GM12878 (cell line): ENCODE results near the gene SBF2. TPM values are rescaled to one million over a fixed set of nuclear protein-coding genes. Genes with fewer than 3 reads are reported as not detected.

Source experiments
- ATAC-seq: fragments of 200-7000 bp; cut with Tn5 transposase; 3 replicates; pipeline ENCODE4 v1.9.1; 2020; ENCODE audit warnings: mild to moderate bottlenecking, moderate library complexity
- BruUV-seq: library from RNA; stranded (reverse); fragments of 400-500 nt; replicated peaks from 2 replicates; lab custom pipeline; 2021; lab: Mats Ljungman, UMichigan
- CTCF ChIA-PET: fragments of 300-600 bp; sonication (Branson Sonifier 250); formaldehyde crosslinking; extraction: SDS; loops from one replicate; lab custom pipeline; 2021; ENCODE audit warnings: inconsistent platforms; lab: Yijun Ruan, JAX
- POLR2A ChIA-PET: fragments of 350-600 bp; formaldehyde crosslinking; extraction: SDS; loops from one replicate; lab custom pipeline; 2021; ENCODE audit warnings: inconsistent platforms; lab: Charles Lee
- RAD21 ChIA-PET: fragments of 300-600 bp; sonication (Branson Sonifier 250); formaldehyde crosslinking; loops from one replicate; lab custom pipeline; 2023; ENCODE audit warnings: antibody characterized with exemption; ENCODE audit not compliant: unreplicated experiment; lab: Charles Lee
- SMC1A ChIA-PET: fragments of 300-600 bp; sonication (Branson Sonifier 250); formaldehyde crosslinking; loops from one replicate; lab custom pipeline; 2023; ENCODE audit not compliant: unreplicated experiment, uncharacterized antibody; lab: Charles Lee
- DNase-seq: peaks from one replicate; pipeline ENCODE4 v3.0.0-alpha.2; 2011; ENCODE audit warnings: low read depth, low spot score
- FAIRE-seq: peaks from 3 replicates; lab custom pipeline; 2011; peaks lifted over from hg19 to GRCh38; lab: Jason Lieb, UNC
- H2AFZ ChIP-seq: 2 replicates; pipeline ENCODE4 v1.6.0; 2011; ENCODE audit warnings: low read depth, low read length, control low read depth; ENCODE audit not compliant: control insufficient read depth
- H3K27ac ChIP-seq: 2 replicates; pipeline ENCODE4 v1.5.1; 2011; ENCODE audit warnings: control low read depth; ENCODE audit not compliant: control insufficient read depth, insufficient read depth
- H3K27me3 ChIP-seq, 2 experiments: replicated peaks in 1 of 2; 2 replicates each; pipeline versions ENCODE4 v1.6.0 to v1.6.1; 2011; ENCODE audit warnings: low read length in 1 of 2; ENCODE audit not compliant: control insufficient read depth in 2 of 2, insufficient read depth in 2 of 2
- H3K36me3 ChIP-seq, 2 experiments: 2 replicates each; pipeline ENCODE4 v1.5.1; 2011; ENCODE audit warnings: low read length in 1 of 2; ENCODE audit not compliant: control insufficient read depth in 2 of 2, insufficient read depth in 2 of 2
- H3K4me1 ChIP-seq: 2 replicates; pipeline ENCODE4 v1.6.1; 2011; ENCODE audit warnings: mild to moderate bottlenecking, low read length, moderate library complexity, mixed read lengths; ENCODE audit not compliant: control insufficient read depth, insufficient read depth
- H3K4me2 ChIP-seq: 2 replicates; pipeline ENCODE4 v1.6.0; 2011; ENCODE audit warnings: control low read depth; ENCODE audit not compliant: control insufficient read depth, insufficient read depth
- H3K4me3 ChIP-seq: fragments of 200-600 bp; sonication (generic); 2 replicates; pipeline ENCODE4 v1.5.1; 2016
- H3K79me2 ChIP-seq: 2 replicates; pipeline ENCODE4 v1.6.0; 2011; ENCODE audit warnings: low read length; ENCODE audit not compliant: control insufficient read depth, insufficient read depth
- H3K9ac ChIP-seq: 2 replicates; pipeline ENCODE4 v1.8.0; 2011; ENCODE audit warnings: low read length, control low read depth, mixed read lengths; ENCODE audit not compliant: control insufficient read depth, insufficient read depth
- H3K9me3 ChIP-seq: replicated peaks from 3 replicates; pipeline ENCODE4 v1.5.1; 2011; ENCODE audit warnings: mild to moderate bottlenecking, low read length; ENCODE audit not compliant: control insufficient read depth, insufficient read depth
- H4K20me1 ChIP-seq: 2 replicates; pipeline ENCODE4 v1.6.0; 2011; ENCODE audit not compliant: control insufficient read depth, insufficient read depth
- BACH1 ChIP-seq: fragments of 450-650 bp; IDR thresholded peaks from 2 replicates; pipeline ENCODE4 v1.6.1; 2017; ENCODE audit warnings: mild to moderate bottlenecking, borderline replicate concordance
- CREB1 ChIP-seq: IDR thresholded peaks from 2 replicates; pipeline ENCODE4 v1.6.1; 2012; ENCODE audit warnings: low read depth, mild to moderate bottlenecking, inconsistent platforms
- CREM ChIP-seq: IDR thresholded peaks from 2 replicates; pipeline ENCODE4 v1.6.1; 2014; ENCODE audit warnings: antibody characterized with exemption, low read depth
- EP300 ChIP-seq, 2 experiments: fragments of 150-350 bp in 1 of 2; IDR thresholded peaks; 2 replicates each; pipeline ENCODE4 v1.6.1; 2011 to 2012; ENCODE audit warnings: low read depth in 2 of 2, low read length in 2 of 2, borderline replicate concordance in 1 of 2, improper control_type of control experiment in 1 of 2, inconsistent platforms in 1 of 2; ENCODE audit not compliant: control insufficient read depth in 1 of 2
- FOS ChIP-seq: IDR thresholded peaks from 3 replicates; pipeline ENCODE4 v1.6.1; 2011; ENCODE audit warnings: borderline replicate concordance; ENCODE audit not compliant: insufficient read length; ENCODE audit errors: extremely low read depth
- NBN ChIP-seq: fragments of 450-650 bp; IDR thresholded peaks from 2 replicates; pipeline ENCODE4 v1.6.1; 2016
- POLR2AphosphoS5 ChIP-seq: IDR thresholded peaks from 2 replicates; pipeline ENCODE4 v1.6.1; 2011; ENCODE audit warnings: mild to moderate bottlenecking, low read length, inconsistent platforms
- SIN3A ChIP-seq: IDR thresholded peaks from 2 replicates; pipeline ENCODE4 v1.6.1; 2012; ENCODE audit warnings: low read depth, low read length, improper control_type of control experiment
- SP1 ChIP-seq: IDR thresholded peaks from one replicate; pipeline ENCODE4 v1.6.1; 2011; ENCODE audit warnings: low read depth, low read length
- TAF1 ChIP-seq: IDR thresholded peaks from 2 replicates; pipeline ENCODE4 v1.6.1; 2011; ENCODE audit warnings: mild to moderate bottlenecking, low read depth, low read length, borderline replicate concordance
- ZNF207 ChIP-seq: fragments of 450-650 bp; IDR thresholded peaks from 2 replicates; pipeline ENCODE4 v1.6.1; 2014; ENCODE audit warnings: antibody characterized with exemption, mild to moderate bottlenecking, borderline replicate concordance
- WGBS: methylation state at CpG from one replicate; pipeline ENCODE4 v1.1.6; 2016; ENCODE audit warnings: low lambda C conversion rate; ENCODE audit not compliant: insufficient replicate concordance, insufficient coverage; ENCODE audit errors: missing lambda C conversion rate; 5-methylcytosine and 5-hydroxymethylcytosine counted together
- in situ Hi-C: fragments of 300-500 bp; cut with MboI; formaldehyde crosslinking; loops from 9 replicates; pipeline ENCODE4 v1.14.3; 2018; ENCODE audit warnings: mixed read lengths
- intact Hi-C: fragments of 100-400 bp; cut with micrococcal nuclease; formaldehyde crosslinking; loops from one replicate; pipeline ENCODE4 v1.14.2; 2022; ENCODE audit not compliant: unreplicated experiment
- polyA plus RNA-seq, 11 experiments: library from polyadenylated mRNA; depleted of rRNA in 4 of 11; unstranded in 6 of 11; stranded (reverse) in 5 of 11; fragments of >200 nt; fragmentation: Nextera tagmentation in 4 of 11; fragmentation: Illumina TruSeq in 1 of 11; extraction: Ambion mirVana in 4 of 11; extraction: Trizol in 1 of 11; gene quantifications; 1 replicate in 1 of 11; 2 replicates in 10 of 11; pipeline versions ENCODE4 v1.2.1 to v1.2.3, GENCODE V29; 2011 to 2016; ENCODE audit warnings: inconsistent platforms in 2 of 11, missing spikeins in 2 of 11, low read depth in 1 of 11
- total RNA-seq, 4 experiments: library from RNA; depleted of rRNA in 3 of 4; stranded (reverse); fragments of >200 nt in 3 of 4; fragmentation: Illumina TruSeq in 1 of 4; extraction: Trizol in 1 of 4; gene quantifications; 2 replicates each; pipeline versions ENCODE4 v1.2.1 to v1.2.3, GENCODE V29; 2013 to 2021
- TF ChIP-seq, protein P1 (sequence below): fragments of 450-650 bp; IDR thresholded peaks from 2 replicates; pipeline ENCODE4 v1.6.1; 2017; ENCODE audit warnings: mild to moderate bottlenecking, moderate library complexity
- TF ChIP-seq, protein P2 (sequence below): fragments of 450-650 bp; IDR thresholded peaks from 2 replicates; pipeline ENCODE4 v1.6.1; 2017; ENCODE audit warnings: mild to moderate bottlenecking
- TF ChIP-seq, protein P3 (sequence below): fragments of 450-650 bp; IDR thresholded peaks from 2 replicates; pipeline ENCODE4 v1.6.1; 2014; ENCODE audit warnings: mild to moderate bottlenecking

The SBF2 gene
- total and polyA plus RNA-seq, 10 of the 15 experiments (the other 5 are each of a cell fraction or from before 2014, with no cell fraction given): 0.24 to 2.3 (median 1.1) TPM

DNA sequence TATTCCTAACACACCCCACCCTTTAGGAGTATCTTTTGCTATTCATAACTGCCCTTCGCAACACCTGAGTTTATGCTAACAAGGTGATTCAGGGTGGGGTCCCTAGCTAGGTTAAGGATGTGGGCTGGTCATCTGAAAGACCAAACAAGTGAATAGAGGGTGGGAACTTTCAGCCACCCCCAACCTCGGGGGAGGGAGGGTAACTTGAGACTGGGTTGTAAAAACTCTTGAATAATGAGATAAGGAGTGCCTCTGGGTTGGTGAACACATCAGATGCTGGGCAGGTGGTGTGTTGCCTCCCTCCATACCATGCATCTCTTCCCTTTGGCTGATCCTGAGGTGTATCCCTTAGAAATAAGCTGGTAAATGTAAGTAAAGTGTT is 518.6 kb downstream of the SBF2 start (continued):
- TF ChIP-seq, protein P1, sequence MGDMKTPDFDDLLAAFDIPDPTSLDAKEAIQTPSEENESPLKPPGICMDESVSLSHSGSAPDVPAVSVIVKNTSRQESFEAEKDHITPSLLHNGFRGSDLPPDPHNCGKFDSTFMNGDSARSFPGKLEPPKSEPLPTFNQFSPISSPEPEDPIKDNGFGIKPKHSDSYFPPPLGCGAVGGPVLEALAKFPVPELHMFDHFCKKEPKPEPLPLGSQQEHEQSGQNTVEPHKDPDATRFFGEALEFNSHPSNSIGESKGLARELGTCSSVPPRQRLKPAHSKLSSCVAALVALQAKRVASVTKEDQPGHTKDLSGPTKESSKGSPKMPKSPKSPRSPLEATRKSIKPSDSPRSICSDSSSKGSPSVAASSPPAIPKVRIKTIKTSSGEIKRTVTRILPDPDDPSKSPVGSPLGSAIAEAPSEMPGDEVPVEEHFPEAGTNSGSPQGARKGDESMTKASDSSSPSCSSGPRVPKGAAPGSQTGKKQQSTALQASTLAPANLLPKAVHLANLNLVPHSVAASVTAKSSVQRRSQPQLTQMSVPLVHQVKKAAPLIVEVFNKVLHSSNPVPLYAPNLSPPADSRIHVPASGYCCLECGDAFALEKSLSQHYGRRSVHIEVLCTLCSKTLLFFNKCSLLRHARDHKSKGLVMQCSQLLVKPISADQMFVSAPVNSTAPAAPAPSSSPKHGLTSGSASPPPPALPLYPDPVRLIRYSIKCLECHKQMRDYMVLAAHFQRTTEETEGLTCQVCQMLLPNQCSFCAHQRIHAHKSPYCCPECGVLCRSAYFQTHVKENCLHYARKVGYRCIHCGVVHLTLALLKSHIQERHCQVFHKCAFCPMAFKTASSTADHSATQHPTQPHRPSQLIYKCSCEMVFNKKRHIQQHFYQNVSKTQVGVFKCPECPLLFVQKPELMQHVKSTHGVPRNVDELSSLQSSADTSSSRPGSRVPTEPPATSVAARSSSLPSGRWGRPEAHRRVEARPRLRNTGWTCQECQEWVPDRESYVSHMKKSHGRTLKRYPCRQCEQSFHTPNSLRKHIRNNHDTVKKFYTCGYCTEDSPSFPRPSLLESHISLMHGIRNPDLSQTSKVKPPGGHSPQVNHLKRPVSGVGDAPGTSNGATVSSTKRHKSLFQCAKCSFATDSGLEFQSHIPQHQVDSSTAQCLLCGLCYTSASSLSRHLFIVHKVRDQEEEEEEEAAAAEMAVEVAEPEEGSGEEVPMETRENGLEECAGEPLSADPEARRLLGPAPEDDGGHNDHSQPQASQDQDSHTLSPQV: no peak
- TF ChIP-seq SP1 (no peak), ZNF207 (no peak)

DNA sequence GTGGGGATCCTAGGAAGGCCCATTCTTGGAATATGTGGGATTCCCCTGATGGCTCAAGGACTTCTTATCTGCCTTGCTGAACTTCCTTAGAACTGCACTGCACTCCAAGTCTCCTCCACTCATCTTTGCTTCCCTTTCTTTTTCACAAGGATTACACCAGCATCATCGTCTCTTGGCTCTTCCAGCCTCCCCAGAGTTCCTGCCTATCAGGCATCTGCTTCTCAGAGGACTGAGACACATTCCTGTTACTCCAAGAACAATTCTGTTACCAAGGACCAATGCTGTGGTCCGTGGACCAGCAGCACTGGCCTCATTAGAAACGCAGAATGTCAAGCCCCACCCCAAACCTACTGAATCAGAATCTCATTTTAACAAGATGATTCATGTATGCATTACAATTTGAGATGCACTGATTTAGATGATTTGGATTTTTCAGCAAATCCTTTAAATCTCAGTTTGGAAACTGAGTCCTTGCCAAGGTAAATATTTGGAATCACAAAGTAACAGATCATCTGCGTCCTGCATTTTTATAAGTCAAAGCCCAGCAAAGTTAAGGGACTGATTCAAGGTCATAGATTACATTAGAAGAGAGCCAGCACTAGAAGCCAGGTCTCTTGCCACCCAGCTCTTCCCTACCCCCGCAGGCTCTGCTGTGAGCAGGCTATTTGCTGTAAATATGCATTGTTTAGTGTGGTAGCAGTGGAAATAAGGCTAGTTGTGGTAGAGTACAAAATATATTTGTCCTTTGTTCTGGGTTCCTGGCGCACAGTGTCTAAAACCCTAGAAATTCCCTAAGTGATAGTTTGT is 519.2 kb downstream of the SBF2 start:
- Histone ChIP-seq H3K79me2 (no peaks in the 10 kb centered on the region), H3K4me2 (no peak overlapping the region), H2AFZ (no peak overlapping the region), H4K20me1 (no peaks in the 10 kb centered on the region), H3K9me3 (no peaks in the 10 kb centered on the region), H3K4me3 (no peak overlapping the region), H3K27ac (no peak overlapping the region), H3K9ac (no peak overlapping the region), H3K27me3 (no peaks in the 10 kb centered on the region), H3K4me1 (no peaks in the 10 kb centered on the region), H3K36me3 (no peaks in the 10 kb centered on the region)
- WGBS: 56% methylated on average over 6 of the region's 6 CpGs
- in situ Hi-C loops (no loop called here), intact Hi-C loops (no loop called here)
- DNase-seq (no peak), ATAC-seq (no peak), FAIRE-seq (no peak)
- ChIA-PET SMC1A (no interaction called here), RAD21 (no interaction called here), CTCF (no interaction called here), POLR2A (no interaction called here)
- BruUV-seq: no TSS peak
- TF ChIP-seq TAF1 (no peak), FOS (no peak), BACH1 (no peak), SIN3A (no peak), CREB1 (no peak), EP300 (IDR thresholded peaks at IDR 0.05; ENCODE audit: borderline replicate concordance in 1 of 2, control insufficient read depth in 1 of 2, low read depth in 2 of 2, low read length in 2 of 2) (no peak), NBN (no peak), POLR2AphosphoS5 (no peak), CREM (no peak)
- TF ChIP-seq, protein P2, sequence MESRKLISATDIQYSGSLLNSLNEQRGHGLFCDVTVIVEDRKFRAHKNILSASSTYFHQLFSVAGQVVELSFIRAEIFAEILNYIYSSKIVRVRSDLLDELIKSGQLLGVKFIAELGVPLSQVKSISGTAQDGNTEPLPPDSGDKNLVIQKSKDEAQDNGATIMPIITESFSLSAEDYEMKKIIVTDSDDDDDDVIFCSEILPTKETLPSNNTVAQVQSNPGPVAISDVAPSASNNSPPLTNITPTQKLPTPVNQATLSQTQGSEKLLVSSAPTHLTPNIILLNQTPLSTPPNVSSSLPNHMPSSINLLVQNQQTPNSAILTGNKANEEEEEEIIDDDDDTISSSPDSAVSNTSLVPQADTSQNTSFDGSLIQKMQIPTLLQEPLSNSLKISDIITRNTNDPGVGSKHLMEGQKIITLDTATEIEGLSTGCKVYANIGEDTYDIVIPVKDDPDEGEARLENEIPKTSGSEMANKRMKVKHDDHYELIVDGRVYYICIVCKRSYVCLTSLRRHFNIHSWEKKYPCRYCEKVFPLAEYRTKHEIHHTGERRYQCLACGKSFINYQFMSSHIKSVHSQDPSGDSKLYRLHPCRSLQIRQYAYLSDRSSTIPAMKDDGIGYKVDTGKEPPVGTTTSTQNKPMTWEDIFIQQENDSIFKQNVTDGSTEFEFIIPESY: no peak
- TF ChIP-seq, protein P3, sequence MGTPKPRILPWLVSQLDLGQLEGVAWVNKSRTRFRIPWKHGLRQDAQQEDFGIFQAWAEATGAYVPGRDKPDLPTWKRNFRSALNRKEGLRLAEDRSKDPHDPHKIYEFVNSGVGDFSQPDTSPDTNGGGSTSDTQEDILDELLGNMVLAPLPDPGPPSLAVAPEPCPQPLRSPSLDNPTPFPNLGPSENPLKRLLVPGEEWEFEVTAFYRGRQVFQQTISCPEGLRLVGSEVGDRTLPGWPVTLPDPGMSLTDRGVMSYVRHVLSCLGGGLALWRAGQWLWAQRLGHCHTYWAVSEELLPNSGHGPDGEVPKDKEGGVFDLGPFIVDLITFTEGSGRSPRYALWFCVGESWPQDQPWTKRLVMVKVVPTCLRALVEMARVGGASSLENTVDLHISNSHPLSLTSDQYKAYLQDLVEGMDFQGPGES: no peak
